HG02884 (cell line): ENCODE results near the gene LIPC.

Source experiments
- ATAC-seq: cut with Tn5 transposase; IDR thresholded peaks from one replicate; pipeline ENCODE4 v1.9.1; 2021; ENCODE audit warnings: mild to moderate bottlenecking, moderate library complexity; ENCODE audit not compliant: unreplicated experiment

LIPC gene

GRCh38 chr15:58472221-58472620 lies 40.4 kb downstream of the LIPC start:
- no peak for ATAC-seq

GRCh38 chr15:58472821-58473581 lies 41.2 kb downstream of the LIPC start:
- ATAC-seq, result no peak

GRCh38 chr15:58473724-58474123 lies 41.9 kb downstream of the LIPC start:
- no peak for ATAC-seq

- no peak for ATAC-seq
These were observed 43.0 kb downstream of the LIPC start for GRCh38 chr15:58474741-58475323.

GRCh38 chr15:58475573-58476524 lies 44.1 kb downstream of the LIPC start:
- ATAC-seq, result no peak

GRCh38 chr15:58476525-58477162 lies 44.9 kb downstream of the LIPC start:
- no peak for ATAC-seq

GRCh38 chr15:58477170-58477569 lies 45.4 kb downstream of the LIPC start:
- no peak for ATAC-seq

- no peak for ATAC-seq
These were observed 46.2 kb downstream of the LIPC start for GRCh38 chr15:58478035-58478434.

GRCh38 chr15:58478579-58478978 lies 46.8 kb downstream of the LIPC start:
- ATAC-seq, result no peak

- no peak for ATAC-seq
These were observed 48.1 kb downstream of the LIPC start for GRCh38 chr15:58479941-58480340.

GRCh38 chr15:58483376-58483775 lies 51.6 kb downstream of the LIPC start:
- no peak for ATAC-seq

- no peak for ATAC-seq
These were observed 53.2 kb downstream of the LIPC start for GRCh38 chr15:58484791-58485600.

- ATAC-seq, result no peak
These were observed 54.3 kb downstream of the LIPC start for GRCh38 chr15:58486062-58486461.

- no peak for ATAC-seq
These were observed 54.8 kb downstream of the LIPC start for GRCh38 chr15:58486564-58486963.

GRCh38 chr15:58487041-58487723 lies 55.4 kb downstream of the LIPC start:
- ATAC-seq, result no peak

GRCh38 chr15:58487724-58488120 lies 55.9 kb downstream of the LIPC start:
- ATAC-seq, result no peak

GRCh38 chr15:58489289-58490085 lies 57.7 kb downstream of the LIPC start:
- ATAC-seq, result no peak

GRCh38 chr15:58490086-58490887 lies 58.5 kb downstream of the LIPC start:
- no peak for ATAC-seq
